Endothelial cell of hepatic sinusoid (primary cell): ENCODE results near the gene TMEM181.
"Not testable (repeated sequence)": the region's sequence is repeated elsewhere in the genome, so short reads cannot be mapped to it uniquely, and the experiment has no call there.

Experiments
- in situ Hi-C: cut with HindIII; loops from 2 replicates; pipeline ENCODE4 v1.10.0; 2017; ENCODE audit warnings: low sequenced_read_pairs

TMEM181 gene

DNA sequence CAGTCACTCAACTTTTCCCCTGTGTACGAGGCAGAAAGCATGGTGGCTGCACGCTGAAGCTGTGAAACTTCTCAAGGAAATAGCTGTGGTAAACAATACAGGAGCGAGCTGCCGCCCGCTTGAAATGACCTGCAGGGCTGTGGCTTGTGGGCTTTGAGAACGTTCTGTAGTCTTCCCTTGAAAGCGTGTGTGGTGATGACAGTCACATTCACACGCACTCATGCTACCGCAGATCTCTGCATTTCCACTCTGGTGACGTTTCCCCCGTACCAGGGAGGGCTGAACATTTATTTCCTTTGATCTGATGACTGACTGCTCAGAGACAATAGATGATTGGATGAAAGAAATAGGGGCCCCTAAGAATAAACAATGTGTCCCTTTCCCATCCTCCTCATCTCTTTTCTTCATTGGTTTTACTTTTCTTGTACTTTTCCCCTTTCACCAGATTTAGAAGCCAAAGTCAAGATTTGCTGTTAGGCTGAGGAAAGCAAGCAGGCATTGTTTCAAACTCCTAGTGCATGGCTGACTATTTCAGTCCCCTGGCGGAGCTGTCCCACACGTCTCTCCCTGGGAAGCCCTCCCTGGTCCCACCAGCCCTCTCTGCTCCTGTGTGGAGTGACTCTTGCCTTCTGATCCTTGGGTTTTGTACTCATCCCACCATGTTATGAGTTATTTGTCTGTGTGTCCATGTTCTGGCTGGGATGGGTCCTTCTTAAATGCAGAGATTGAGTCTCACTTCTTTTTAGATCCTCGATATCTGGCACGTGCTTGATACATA, 93.9 kb downstream of the TMEM181 start:
- in situ Hi-C loops = no loop called here

DNA sequence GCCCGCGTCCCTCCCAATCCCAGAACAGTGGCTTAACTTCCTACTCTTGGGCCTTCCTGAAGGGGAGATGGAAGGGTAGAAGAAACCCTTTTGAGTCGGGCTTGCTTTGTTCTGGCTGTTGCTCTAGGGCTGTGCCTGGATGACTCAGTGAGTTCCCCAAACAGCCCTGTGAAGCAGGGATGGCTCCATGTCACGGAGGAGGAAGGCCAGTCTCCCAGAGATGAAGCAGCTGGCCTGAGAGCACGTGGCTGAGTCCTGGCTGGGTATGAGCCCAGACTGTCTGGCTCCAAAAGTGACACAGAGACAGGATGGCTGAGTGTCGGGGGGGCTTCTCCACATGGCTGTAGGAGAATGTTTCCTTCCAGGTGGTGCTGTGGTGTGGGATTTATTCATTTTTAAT, 94.6 kb downstream of the TMEM181 start:
- in situ Hi-C loops = no loop called here

DNA sequence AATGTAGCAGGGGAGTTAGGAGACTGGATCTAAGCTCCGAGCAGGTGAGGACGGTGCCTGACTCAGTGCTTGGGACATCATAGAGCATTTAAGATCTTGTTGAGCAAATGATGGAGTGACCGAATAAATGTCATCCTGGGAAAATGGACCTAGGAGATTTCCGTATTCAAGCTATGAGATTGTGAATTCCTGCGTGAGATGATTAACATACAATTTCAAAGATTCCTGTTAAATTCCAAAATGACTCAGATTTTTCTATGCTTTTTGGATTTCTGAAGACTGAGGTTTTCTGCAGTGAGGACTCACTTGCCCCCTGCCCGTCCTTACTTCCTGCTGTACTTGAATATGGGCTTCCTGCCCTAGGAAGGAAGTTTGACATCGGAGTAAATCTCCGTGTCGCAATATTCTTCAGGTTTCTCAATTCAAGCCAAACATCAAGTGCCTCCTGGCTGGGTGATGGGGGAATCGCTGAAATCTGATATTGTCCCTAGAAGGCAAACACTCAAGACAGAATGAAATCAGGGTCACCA, 95.1 kb downstream of the TMEM181 start:
- in situ Hi-C loops = no loop called here

- in situ Hi-C loops = no loop called here
These were observed 95.9 kb downstream of the TMEM181 start for GRCh38 chr6:158655569-158656450.

DNA sequence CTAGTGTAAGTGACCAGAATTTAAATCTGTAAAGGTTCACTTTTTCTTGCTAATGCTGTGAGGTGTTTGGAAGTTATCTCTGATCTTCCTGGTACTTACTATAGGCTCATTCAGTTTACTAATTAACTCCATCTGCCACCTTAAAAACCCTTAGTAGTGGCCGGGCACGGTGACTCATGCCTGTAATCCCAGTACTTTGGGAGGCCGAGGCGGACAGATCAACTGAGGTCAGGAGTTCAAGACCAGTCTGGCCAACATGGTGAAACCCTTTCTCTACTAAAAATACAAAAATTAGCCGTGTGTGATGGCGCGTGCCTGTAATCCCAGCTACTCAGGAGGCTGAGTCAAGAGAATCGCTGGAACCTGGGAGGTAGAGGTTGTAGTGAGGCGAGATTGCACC, 97.1 kb downstream of the TMEM181 start:
- in situ Hi-C loops = not testable (repeated sequence)

DNA sequence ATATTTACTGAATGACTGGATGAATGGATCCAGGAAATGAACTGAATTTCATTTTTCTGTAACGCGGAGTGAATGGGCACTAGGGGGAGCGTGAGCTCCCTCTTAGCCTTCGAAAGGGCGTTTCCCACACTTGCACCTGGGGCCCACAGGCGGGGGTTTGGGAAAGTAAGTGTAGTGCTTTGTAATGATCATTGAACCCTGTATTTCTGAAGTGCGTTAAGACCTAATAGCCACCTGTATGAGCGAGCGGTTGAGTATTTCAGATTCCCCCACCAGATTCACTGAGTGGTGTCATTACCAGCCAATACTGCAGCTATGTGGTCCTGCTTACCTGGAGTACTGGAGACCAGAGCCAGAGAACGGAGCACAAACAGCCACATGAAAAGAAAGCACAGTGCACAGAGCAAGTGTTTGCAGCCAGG, 100.5 kb downstream of the TMEM181 start:
- in situ Hi-C loops = no loop called here

DNA sequence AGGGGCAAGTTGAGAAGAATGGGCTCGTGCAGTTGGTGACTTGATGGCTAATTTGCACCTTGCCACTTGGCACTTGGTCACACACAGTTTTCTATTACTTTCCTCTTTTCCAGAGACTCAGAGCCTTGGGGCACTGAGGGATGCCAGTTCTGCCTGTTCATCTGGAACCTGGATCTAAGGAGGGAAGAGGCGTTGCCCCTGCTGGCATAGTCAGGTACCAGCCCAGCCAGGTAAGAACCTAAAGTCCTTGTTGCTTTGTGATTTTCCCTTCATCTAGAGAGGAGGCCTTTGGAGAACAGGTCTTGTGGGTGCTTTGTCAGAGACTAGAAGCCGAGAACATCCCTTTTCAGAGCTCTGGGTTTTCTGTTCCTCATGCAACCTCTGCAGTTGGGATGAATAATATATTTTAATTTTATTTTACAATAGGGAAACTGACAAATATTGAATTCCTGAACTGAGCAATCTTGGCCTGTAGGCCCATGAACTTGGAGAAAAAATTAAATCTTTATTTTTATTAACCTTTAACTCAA, 101.3 kb downstream of the TMEM181 start:
- in situ Hi-C loops = no loop called here

DNA sequence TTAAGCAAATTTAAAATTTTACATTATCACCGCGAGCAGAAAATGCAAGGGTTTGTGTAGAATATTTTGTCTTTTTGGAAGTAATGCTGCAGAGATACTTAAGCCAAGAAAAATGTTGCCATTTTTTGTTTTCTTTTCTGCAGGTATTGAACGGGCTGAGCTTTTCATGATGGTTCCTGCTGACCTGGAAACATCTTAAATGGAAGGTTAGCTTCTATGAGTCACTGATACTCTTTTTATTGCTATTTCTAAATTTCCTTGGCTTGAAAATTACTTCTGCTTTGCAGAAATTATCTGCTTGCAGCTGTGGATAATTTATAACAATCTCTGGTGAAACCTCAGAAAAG, 102.7 kb downstream of the TMEM181 start:
- in situ Hi-C loops = no loop called here

DNA sequence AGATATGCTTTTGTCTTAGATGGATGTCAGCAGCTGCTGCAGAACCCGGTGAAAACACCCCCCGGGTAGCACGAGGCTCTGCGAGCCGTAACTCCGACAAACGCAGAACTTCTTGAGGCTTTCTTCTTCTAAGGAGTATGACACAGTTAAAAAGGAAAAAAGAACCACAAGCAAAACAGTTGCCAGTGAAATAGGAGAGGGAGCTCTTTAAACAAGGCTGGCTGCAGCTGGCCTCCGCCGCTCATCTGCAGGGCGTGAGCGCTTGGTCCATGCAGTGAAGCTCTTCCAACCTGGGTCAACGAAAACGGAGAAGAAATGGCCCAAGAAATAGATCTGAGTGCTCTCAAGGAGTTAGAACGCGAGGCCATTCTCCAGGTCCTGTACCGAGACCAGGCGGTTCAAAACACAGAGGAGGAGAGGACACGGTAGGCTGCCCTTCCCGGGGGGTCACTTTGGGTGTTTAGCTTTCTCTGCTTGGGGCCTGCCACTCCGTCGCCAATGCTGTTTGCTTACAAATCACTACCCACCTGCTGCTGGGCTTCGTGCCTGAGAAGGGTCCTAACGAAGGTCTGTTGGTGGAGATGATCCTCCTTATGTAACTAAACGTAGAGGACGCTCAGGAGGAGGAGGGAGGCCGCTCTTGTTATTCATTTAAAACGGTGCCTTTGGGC, 103.2 kb downstream of the TMEM181 start:
- in situ Hi-C loops = no loop called here

DNA sequence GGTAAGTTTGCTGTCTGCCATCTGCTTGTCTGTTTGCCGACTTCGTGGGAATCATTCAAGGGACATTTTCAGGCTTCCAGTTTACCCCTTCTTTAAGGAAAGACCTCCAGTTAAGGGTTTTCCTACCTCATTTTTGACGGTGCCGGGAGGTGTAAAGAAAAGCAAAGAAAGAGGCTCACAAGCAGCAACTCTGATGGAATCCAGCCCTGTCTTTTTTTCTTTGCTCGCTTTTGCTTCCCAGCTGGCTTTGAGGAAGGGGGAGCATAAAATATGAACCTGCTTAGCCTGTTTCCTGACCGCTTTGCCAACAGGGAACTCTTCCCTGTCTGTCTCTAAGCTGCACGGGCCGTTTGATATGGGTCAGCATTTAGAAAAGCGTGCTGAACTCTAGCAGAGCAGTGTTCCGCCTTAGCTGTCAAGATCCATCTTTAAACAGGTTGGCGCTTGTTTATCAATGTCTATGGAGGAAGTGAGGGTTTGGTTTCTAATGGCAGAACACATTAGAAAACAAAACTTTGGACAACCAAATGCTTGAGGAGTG, 103.8 kb downstream of the TMEM181 start:
- in situ Hi-C loops = no loop called here

GRCh38 chr6:158665332-158665731, 105.4 kb downstream of the TMEM181 start:
- in situ Hi-C loops = no loop called here

GRCh38 chr6:158666628-158667359, 106.9 kb downstream of the TMEM181 start:
- in situ Hi-C loops = no loop called here

- in situ Hi-C loops = no loop called here
These were observed 107.6 kb downstream of the TMEM181 start for GRCh38 chr6:158667360-158667981.

DNA sequence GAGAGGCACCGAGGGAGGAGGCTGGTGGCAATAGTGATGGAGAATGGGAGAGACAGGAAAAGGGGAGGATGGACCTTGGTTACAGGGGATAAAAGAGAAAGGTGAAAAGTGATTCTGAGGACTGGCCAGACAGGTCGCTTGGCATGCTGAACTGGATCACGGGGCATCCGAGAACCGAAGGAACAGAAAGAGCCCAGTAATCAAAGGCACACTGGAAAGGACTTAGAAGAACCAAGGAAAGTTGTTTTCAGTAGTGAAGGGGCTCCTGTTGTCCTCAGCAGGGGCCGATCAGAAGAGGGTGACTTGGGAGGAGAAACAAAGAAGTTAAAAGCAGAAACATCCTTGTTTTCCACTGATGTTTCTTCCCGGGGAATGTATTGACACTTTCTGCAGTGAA, 108.8 kb downstream of the TMEM181 start:
- in situ Hi-C loops = no loop called here

DNA sequence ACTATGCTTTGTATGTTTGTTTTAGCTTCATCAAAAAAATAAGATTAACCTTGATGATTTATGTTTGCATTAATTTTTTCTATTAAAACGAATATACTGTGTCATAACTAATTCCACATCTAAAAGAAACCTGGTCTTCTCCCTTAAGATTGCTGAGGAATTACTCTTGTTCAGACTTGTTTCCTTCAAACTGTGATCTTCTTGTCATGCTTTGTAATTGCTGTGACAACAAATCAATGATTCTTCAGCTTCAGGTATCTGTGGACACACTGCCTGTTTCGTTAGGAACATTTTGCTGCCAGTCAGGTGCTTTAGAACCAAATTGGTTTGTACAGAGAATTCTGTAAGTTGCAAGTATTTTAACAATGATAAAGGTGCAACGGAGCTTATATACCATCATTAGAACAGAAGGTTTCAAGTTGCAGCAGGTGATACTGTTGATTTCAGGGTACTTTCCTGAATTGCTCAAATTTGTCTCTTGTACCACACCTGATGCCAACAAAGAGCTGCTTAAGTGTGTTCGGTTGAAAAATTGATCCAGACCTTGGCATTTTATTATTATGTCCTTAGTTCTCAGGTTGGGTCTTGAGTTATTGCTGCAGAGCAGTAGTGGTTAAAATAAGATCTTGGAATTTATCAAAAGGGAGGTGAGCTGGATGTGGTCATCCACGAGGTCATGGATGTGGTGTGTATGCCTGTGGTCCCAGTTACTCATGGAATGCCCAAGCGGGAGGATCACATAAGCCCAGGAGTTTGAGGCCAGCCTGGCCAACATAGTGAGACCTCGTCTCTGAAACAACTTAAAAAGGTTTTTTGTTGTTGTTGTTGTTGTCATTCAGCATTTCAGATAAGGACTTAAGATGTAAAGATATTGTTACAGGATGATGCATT, 109.5 kb downstream of the TMEM181 start:
- in situ Hi-C loops = no loop called here

GRCh38 chr6:158672119-158672518, 112.2 kb downstream of the TMEM181 start:
- in situ Hi-C loops = not testable (repeated sequence)

DNA sequence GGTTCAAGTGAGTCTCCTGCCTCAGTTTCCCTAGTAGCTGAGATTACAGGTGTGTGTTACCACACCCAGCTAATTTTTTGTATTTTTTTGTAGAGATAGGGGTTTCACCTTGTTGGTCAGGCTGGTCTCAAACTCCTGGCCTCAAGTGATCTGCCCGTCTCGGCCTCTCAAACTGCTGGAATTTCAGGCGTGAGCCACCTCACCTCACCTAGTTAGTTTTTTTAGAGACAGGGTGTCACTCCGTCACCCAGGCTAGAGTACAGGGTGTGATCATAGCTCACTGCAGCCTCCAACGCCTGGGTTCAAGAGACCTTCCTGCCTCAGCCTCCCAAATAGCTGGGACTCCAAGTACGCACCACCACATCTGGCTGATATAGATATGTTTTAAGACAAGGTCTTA, 112.8 kb downstream of the TMEM181 start:
- in situ Hi-C loops = no loop called here

DNA sequence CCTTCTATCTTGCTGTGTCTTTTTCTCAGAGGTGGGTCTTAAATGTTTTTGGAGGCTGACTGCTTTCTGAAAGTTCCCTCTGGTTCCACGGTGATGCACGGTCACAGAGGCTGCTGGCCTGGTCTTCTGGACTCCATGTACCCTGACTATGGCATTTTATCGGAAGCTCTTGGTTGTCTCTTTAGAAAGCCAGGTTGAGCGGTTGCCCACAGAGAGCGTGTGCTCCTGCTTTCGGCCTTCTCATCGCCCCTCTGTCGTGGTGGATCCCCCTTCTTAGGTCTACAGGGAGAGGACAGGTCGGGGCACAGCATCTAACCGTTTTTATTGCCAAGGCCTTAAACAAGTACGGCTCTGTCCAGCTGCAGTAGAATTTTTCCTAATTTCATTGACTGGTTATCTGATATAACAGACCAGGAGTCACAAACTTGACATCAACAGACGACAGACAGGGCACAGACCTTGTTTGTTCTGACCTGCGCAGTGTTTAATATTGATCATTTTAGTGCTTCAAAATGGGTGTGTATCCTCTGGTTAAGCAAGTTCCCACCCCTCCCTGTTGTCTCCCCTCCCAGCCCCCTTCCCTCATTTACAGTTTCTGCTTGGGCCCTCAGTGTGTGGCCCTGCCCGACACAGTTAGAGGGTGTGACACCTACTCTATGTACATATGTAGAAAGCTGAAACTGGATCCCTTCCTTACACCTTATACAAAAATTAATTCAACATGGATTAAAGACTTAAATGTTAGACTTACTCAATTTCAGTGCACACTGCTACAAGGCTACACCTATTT, 114.6 kb downstream of the TMEM181 start:
- in situ Hi-C loops = no loop called here
